Measurements from ENCODE around the gene ZNF385D.
"Not testable (repeated sequence)": the region's sequence is repeated elsewhere in the genome, so short reads cannot be mapped to it uniquely, and the experiment has no call there.

The ZNF385D gene

GRCh38 chr3:21500834-21501233 is 250.2 kb downstream of the ZNF385D start:
- no peak for ATAC-seq
- TF ChIP-seq CSDC2 (CRISPR knock-in tag; IDR thresholded peaks at IDR 0.05): no peak
- TF ChIP-seq PPARA (CRISPR knock-in tag; IDR thresholded peaks at IDR 0.05; ENCODE audit: borderline replicate concordance): no peak
- TF ChIP-seq RARB (CRISPR knock-in tag; IDR thresholded peaks at IDR 0.05): no peak
- TF ChIP-seq TOX (CRISPR knock-in tag; IDR thresholded peaks at IDR 0.05; ENCODE audit: borderline replicate concordance): no peak
- no peak for TF ChIP-seq ZNF70 (CRISPR knock-in tag; IDR thresholded peaks at IDR 0.05)
- no peak for TF ChIP-seq ZC3H10 (CRISPR knock-in tag; IDR thresholded peaks at IDR 0.05)
- TF ChIP-seq TCF4 (CRISPR knock-in tag; IDR thresholded peaks at IDR 0.05; ENCODE audit: borderline replicate concordance): no peak
- TF ChIP-seq ARNTL (CRISPR knock-in tag; IDR thresholded peaks at IDR 0.05; ENCODE audit: borderline replicate concordance, low read depth): no peak
- TF ChIP-seq ZFP30 (CRISPR knock-in tag; IDR thresholded peaks at IDR 0.05): no peak
- TF ChIP-seq SNAI2 (CRISPR knock-in tag; IDR thresholded peaks at IDR 0.05): no peak
- no peak for TF ChIP-seq GLIS3 (CRISPR knock-in tag; IDR thresholded peaks at IDR 0.05)
- no peak for TF ChIP-seq POU6F1 (CRISPR knock-in tag; IDR thresholded peaks at IDR 0.05; ENCODE audit: borderline replicate concordance, low read depth)
- no peak for TF ChIP-seq ZNF8 (CRISPR knock-in tag; IDR thresholded peaks at IDR 0.05)
- no peak for TF ChIP-seq ISL1 (CRISPR knock-in tag; IDR thresholded peaks at IDR 0.05)
- no peak for TF ChIP-seq OSR1 (CRISPR knock-in tag; IDR thresholded peaks at IDR 0.05)
- TF ChIP-seq ZFP3 (CRISPR knock-in tag; IDR thresholded peaks at IDR 0.05): no peak

GRCh38 chr3:21490671-21491070 is 260.3 kb downstream of the ZNF385D start:
- not testable (repeated sequence) for ATAC-seq

GRCh38 chr3:21487520-21487919 is 263.5 kb downstream of the ZNF385D start:
- ATAC-seq: no peak
- no peak for TF ChIP-seq ISL1 (CRISPR knock-in tag; IDR thresholded peaks at IDR 0.05)
- no peak for TF ChIP-seq OSR1 (CRISPR knock-in tag; IDR thresholded peaks at IDR 0.05)
- TF ChIP-seq POU6F1 (CRISPR knock-in tag; IDR thresholded peaks at IDR 0.05; ENCODE audit: borderline replicate concordance, low read depth): no peak
- TF ChIP-seq CSDC2 (CRISPR knock-in tag; IDR thresholded peaks at IDR 0.05): no peak
- TF ChIP-seq ZFP30 (CRISPR knock-in tag; IDR thresholded peaks at IDR 0.05): no peak
- TF ChIP-seq ARNTL (CRISPR knock-in tag; IDR thresholded peaks at IDR 0.05; ENCODE audit: borderline replicate concordance, low read depth): no peak
- TF ChIP-seq RARB (CRISPR knock-in tag; IDR thresholded peaks at IDR 0.05): no peak
- no peak for TF ChIP-seq CSRNP3 (CRISPR knock-in tag; IDR thresholded peaks at IDR 0.05)
- no peak for TF ChIP-seq ZNF565 (CRISPR knock-in tag; conservative IDR thresholded peaks at IDR 0.05; ENCODE audit: low read depth)

- ATAC-seq: not testable (repeated sequence)
Observed at GRCh38 chr3:21486024-21486935, 264.7 kb downstream of the ZNF385D start.

GRCh38 chr3:21484828-21485144 is 266.2 kb downstream of the ZNF385D start:
- ATAC-seq: no peak; the same call in 2 of the 3 replicates
- TF ChIP-seq TOX (CRISPR knock-in tag; IDR thresholded peaks at IDR 0.05; ENCODE audit: borderline replicate concordance) (no peak), ZFP30 (CRISPR knock-in tag; IDR thresholded peaks at IDR 0.05) (no peak), PPARA (CRISPR knock-in tag; IDR thresholded peaks at IDR 0.05; ENCODE audit: borderline replicate concordance) (no peak), ZNF70 (CRISPR knock-in tag; IDR thresholded peaks at IDR 0.05) (no peak), POU6F1 (CRISPR knock-in tag; IDR thresholded peaks at IDR 0.05; ENCODE audit: borderline replicate concordance, low read depth) (no peak), ZFP3 (CRISPR knock-in tag; IDR thresholded peaks at IDR 0.05) (no peak), ISL1 (CRISPR knock-in tag; IDR thresholded peaks at IDR 0.05) (no peak), ZC3H10 (CRISPR knock-in tag; IDR thresholded peaks at IDR 0.05) (no peak), TCF4 (CRISPR knock-in tag; IDR thresholded peaks at IDR 0.05; ENCODE audit: borderline replicate concordance) (no peak), ZNF8 (CRISPR knock-in tag; IDR thresholded peaks at IDR 0.05) (no peak), TSHZ2 (CRISPR knock-in tag; IDR thresholded peaks at IDR 0.05) (no peak), CSRNP3 (CRISPR knock-in tag; IDR thresholded peaks at IDR 0.05) (no peak), OSR1 (CRISPR knock-in tag; IDR thresholded peaks at IDR 0.05) (no peak)

All from SK-N-SH treated with all-trans-retinoic acid at 6 μM for 48 hours (cell line).